Measurements from ENCODE around the gene NPIPB8. TPM values are rescaled to one million over a fixed set of nuclear protein-coding genes. Genes with fewer than 3 reads are reported as not detected.
"Not testable (repeated sequence)": the region's sequence is repeated elsewhere in the genome, so short reads cannot be mapped to it uniquely, and the experiment has no call there.

Gene NPIPB8
- total RNA-seq, 1 donor from 2014 or later = not detected

DNA sequence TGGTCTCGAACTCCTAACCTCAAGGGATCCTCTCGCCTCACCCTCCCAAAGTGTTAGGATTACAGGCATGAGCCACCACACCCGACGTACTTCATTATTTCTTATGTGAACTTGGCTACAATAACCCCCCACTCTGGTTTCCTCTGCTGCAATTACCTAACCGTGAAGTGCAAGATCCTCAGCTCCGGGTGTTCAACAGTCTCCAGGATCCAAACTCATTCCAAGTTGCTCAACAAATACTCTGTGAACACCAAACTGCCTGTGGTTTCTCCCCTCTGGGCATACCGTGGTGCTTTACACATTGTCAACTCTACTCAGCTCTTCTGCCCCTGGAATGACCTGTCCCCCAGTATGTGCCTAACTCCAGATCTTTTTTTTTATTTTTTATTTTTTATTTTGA is 21.2 kb upstream of the NPIPB8 start:
- no peak for DNase-seq (ENCODE audit: low read depth)
- Histone ChIP-seq H3K27me3 (ENCODE audit: control insufficient read depth, insufficient read depth, low read length) (no peaks in the 10 kb centered on the region), H3K36me3 (ENCODE audit: control insufficient read depth, insufficient read depth, low read length) (no peaks in the 10 kb centered on the region), H3K4me3 (ENCODE audit: low read depth, low read length) (no peak overlapping the region)
- no peak for TF ChIP-seq CTCF (IDR thresholded peaks at IDR 0.05; ENCODE audit: insufficient read depth, low read length, poor library complexity, severe bottlenecking)

DNA sequence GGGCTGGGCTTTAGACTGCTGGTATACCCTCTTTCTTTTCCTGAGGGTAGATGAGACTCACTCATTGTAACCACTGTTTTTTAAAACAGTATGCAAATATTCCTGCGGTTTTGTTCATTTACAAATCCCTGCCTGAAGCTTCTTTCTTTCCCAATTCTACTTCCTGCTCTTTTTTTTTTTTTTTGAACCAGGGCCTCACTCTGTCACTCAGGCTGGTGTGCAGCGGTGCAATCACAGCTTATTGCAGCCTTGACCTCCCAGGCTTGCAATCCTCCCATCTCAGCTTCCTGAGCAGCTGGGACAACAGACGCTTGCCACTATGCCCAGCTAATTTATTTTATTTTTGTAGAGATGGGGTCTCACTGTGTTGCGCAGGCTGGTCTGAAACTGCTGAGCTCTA is 20.0 kb upstream of the NPIPB8 start:
- Histone ChIP-seq H3K36me3 (ENCODE audit: control insufficient read depth, insufficient read depth, low read length) (no peaks in the 10 kb centered on the region), H3K27me3 (ENCODE audit: control insufficient read depth, insufficient read depth, low read length) (no peaks in the 10 kb centered on the region), H3K4me3 (ENCODE audit: low read depth, low read length) (no peak overlapping the region)
- no peak for TF ChIP-seq CTCF (IDR thresholded peaks at IDR 0.05; ENCODE audit: insufficient read depth, low read length, poor library complexity, severe bottlenecking)
- DNase-seq (ENCODE audit: low read depth) = peak; percentile 31

DNA sequence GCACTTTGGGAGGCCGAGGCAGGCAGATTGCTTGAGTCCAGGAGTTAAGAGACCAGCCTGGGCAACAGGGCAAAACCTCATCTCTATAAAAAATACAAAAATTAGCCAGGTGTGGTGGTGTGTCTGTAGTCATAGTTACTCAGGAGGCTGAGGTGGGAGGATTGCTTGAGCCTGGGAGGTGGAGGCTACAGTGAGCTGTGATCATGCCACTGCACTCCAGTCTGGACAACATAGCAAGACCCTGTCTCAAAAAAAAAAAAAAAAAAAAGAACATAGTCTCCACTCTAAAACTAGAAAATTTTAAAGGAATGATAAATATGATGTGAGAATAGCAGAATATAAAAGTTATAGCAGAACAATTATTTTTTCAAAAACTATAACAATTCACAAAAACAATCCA is 17.5 kb upstream of the NPIPB8 start:
- DNase-seq (ENCODE audit: low read depth); H3K4me3 ChIP-seq (ENCODE audit: low read depth, low read length); H3K27me3 ChIP-seq (ENCODE audit: control insufficient read depth, insufficient read depth, low read length); H3K36me3 ChIP-seq (ENCODE audit: control insufficient read depth, insufficient read depth, low read length): not testable (repeated sequence)

GRCh38 chr16:28621481-28622155 is 16.2 kb upstream of the NPIPB8 start:
- DNase-seq (ENCODE audit: low read depth) = no peak
- no peaks in the 10 kb centered on the region for H3K36me3 ChIP-seq (ENCODE audit: control insufficient read depth, insufficient read depth, low read length)
- H3K27me3 ChIP-seq (ENCODE audit: control insufficient read depth, insufficient read depth, low read length) = no peaks in the 10 kb centered on the region
- H3K4me3 ChIP-seq (ENCODE audit: low read depth, low read length) = no peak overlapping the region
- no peak for TF ChIP-seq CTCF (IDR thresholded peaks at IDR 0.05; ENCODE audit: insufficient read depth, low read length, poor library complexity, severe bottlenecking)

GRCh38 chr16:28622532-28623171 is 15.2 kb upstream of the NPIPB8 start:
- H3K36me3 ChIP-seq (ENCODE audit: control insufficient read depth, insufficient read depth, low read length); H3K27me3 ChIP-seq (ENCODE audit: control insufficient read depth, insufficient read depth, low read length); DNase-seq (ENCODE audit: low read depth): not testable (repeated sequence)
- peak overlapping the region; percentile 37 for H3K4me3 ChIP-seq (ENCODE audit: low read depth, low read length)

DNA sequence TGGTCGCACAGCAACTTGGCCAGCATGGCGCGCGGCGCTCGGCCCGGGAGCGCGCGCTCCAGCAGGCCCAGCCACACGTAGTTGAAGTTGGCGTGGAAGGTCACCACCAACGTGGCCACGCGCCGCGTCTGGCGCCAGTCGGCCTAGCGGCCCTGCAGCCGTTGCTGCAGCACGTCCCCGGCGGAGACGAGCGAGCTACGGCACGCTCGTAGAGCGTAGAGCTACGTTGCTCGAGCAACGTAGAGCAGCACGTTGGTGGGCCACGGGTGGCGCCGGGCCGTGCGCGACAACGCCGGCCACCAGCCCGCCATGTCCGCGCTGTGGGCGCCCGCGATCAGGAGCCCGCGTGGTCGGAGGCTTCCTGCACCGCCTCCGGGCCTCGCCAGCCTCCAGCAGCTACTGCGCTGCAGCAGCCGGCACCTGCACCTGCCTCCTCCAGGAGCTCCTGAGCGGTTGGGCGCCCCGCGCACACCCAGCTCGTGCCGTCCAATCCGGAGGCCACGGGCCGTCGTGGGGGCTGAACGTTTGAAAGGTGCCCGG is 14.6 kb upstream of the NPIPB8 start:
- H3K27me3 ChIP-seq (ENCODE audit: control insufficient read depth, insufficient read depth, low read length) = no peaks in the 10 kb centered on the region

GRCh38 chr16:28630905-28631304 is 7.0 kb upstream of the NPIPB8 start:
- not testable (repeated sequence) for DNase-seq (ENCODE audit: low read depth); H3K4me3 ChIP-seq (ENCODE audit: low read depth, low read length); H3K36me3 ChIP-seq (ENCODE audit: control insufficient read depth, insufficient read depth, low read length); H3K27me3 ChIP-seq (ENCODE audit: control insufficient read depth, insufficient read depth, low read length)

More for the DNA sequence above, 14.6 kb upstream of the NPIPB8 start:
- Histone ChIP-seq H3K4me3 (ENCODE audit: low read depth, low read length) (peak overlapping the region; percentile 37), H3K36me3 (ENCODE audit: control insufficient read depth, insufficient read depth, low read length) (no peaks in the 10 kb centered on the region)
- no peak for DNase-seq (ENCODE audit: low read depth)
- no peak for TF ChIP-seq CTCF (IDR thresholded peaks at IDR 0.05; ENCODE audit: insufficient read depth, low read length, poor library complexity, severe bottlenecking)

DNA sequence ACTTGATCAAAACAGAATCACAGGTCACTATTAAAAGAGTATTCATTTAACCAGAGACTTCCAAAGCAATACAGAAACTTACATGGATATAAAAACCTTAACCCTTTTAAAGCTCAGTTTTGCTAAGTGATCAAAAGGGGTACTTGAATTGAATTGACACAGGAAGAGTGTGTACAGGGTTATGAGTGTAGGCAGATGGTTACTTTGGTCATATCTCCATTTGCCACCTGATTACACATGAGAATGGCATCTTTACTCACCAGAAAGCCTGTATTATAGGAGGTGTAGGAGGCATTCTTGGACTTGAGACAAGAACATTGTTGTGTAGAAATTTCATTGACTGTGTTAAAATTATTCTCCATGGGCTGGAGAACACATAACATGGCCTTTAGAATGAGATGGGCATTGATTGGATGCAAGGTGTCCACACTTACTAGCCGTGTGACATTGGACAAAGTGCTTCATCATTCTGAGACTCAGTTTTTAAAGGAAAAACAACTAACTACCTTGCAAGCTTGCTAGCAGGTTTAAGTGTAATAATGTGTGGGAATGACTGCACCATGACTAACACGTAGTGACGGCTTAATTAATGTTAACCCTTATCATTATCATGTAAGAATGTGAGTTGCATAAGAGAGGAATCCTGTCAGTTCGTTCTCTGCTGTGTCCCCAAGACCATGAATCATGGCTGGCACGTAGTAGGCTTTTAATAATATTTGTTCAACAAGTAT is 1.6 kb upstream of the NPIPB8 start:
- H3K36me3 ChIP-seq (ENCODE audit: control insufficient read depth, insufficient read depth, low read length); H3K4me3 ChIP-seq (ENCODE audit: low read depth, low read length); H3K27me3 ChIP-seq (ENCODE audit: control insufficient read depth, insufficient read depth, low read length): not testable (repeated sequence)
- peak; percentile 57 for DNase-seq (ENCODE audit: low read depth)

GRCh38 chr16:28638359-28638758 is 494 bp downstream of the NPIPB8 start:
- DNase-seq (ENCODE audit: low read depth); H3K36me3 ChIP-seq (ENCODE audit: control insufficient read depth, insufficient read depth, low read length); H3K27me3 ChIP-seq (ENCODE audit: control insufficient read depth, insufficient read depth, low read length); H3K4me3 ChIP-seq (ENCODE audit: low read depth, low read length): not testable (repeated sequence)

- DNase-seq (ENCODE audit: low read depth); H3K36me3 ChIP-seq (ENCODE audit: control insufficient read depth, insufficient read depth, low read length); H3K27me3 ChIP-seq (ENCODE audit: control insufficient read depth, insufficient read depth, low read length); H3K4me3 ChIP-seq (ENCODE audit: low read depth, low read length): not testable (repeated sequence)
Observed at GRCh38 chr16:28639959-28640358, 2.1 kb downstream of the NPIPB8 start.

Measured in kidney epithelial cell (primary cell).